ENCODE data around the gene ANKRD62.

DNA sequence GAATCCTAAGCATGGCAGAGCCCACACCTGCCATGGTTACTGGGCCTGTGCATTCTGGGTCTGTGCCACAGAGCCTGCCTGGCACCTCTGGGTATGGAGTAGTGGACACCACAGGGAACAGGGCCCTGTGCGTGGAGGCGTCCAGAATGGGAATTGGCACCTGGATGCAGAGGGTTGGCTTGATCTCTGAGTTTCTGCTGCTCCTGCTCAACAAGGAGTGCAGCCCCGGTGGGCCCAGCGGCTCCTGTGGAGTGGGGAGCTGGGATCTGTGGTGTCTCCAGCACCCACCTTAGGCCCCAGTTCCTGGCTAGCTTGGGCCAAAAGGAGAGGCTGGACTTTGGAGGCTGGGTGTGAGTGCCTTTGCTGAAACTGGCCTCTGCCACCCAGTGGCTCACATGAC, 7.9 kb upstream of the ANKRD62 start:
- TF ChIP-seq POLR2A (IDR thresholded peaks at IDR 0.05), result no peak
- TF ChIP-seq, protein P1, sequence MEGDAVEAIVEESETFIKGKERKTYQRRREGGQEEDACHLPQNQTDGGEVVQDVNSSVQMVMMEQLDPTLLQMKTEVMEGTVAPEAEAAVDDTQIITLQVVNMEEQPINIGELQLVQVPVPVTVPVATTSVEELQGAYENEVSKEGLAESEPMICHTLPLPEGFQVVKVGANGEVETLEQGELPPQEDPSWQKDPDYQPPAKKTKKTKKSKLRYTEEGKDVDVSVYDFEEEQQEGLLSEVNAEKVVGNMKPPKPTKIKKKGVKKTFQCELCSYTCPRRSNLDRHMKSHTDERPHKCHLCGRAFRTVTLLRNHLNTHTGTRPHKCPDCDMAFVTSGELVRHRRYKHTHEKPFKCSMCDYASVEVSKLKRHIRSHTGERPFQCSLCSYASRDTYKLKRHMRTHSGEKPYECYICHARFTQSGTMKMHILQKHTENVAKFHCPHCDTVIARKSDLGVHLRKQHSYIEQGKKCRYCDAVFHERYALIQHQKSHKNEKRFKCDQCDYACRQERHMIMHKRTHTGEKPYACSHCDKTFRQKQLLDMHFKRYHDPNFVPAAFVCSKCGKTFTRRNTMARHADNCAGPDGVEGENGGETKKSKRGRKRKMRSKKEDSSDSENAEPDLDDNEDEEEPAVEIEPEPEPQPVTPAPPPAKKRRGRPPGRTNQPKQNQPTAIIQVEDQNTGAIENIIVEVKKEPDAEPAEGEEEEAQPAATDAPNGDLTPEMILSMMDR (IDR thresholded peaks at IDR 0.05), result no peak
